ENCODE results near the gene ELP4.

DNA sequence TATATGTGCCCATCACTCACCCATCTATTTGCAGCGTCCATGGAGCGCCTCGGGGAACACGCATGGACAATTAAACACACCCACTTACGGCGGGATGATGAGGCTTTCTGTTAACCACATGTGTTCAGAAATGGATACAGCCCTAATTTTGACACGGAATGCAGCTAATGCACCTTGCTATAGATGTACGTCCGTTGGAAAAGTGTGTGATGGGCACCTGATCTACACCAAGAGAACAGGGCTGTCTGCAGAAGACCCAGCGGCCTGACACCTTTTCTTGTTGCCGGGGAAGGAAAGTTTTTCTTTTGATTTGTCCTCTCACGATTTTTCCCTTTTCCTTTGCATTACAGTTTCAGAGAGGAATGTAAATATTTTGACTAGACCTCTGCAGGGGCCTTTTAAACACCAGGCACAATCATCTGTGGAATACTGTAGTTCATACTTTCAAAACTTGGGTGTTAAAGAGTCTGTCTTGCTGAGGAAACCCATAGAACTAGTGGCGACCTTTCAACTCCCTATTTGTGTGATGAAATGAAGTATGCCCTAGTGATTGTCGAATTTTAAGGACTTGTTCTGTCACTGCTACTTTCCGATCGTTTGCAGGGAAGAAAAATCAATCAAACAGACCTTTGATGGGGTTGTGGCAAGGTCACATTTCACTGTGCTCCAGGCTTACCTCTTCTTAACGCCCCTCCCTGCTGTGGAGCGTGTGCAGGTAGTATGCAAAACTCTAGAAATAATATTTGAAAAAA lies 318.1 kb downstream of the ELP4 start:
- TF ChIP-seq POLR2A (IDR thresholded peaks at IDR 0.05): no peak
- no peak for TF ChIP-seq CTCF (IDR thresholded peaks at IDR 0.05 in 4 of 5, conservative IDR thresholded peaks at IDR 0.05 in 1 of 5)
